Transverse colon (tissue), 4 donors: ENCODE results near the gene NEDD4L. TPM values are rescaled to one million over a fixed set of nuclear protein-coding genes. Genes with fewer than 3 reads are reported as not detected.

Experiments
- DNase-seq: peaks from one replicate; pipeline ENCODE4 v3.0.0-alpha.2; 2019
- H3K27ac ChIP-seq, 4 donors: fragments of 200-600 bp; sonication (generic); 2 replicates each; pipeline ENCODE4 v1.5.1; 2016 to 2018; ENCODE audit warnings: inconsistent platforms in 4 of 4
- H3K27me3 ChIP-seq: fragments of 200-600 bp; sonication (generic); 2 replicates; pipeline ENCODE4 v1.5.1; 2017; ENCODE audit warnings: inconsistent platforms
- H3K36me3 ChIP-seq, 4 donors: fragments of 200-600 bp; sonication (generic); 2 replicates each; pipeline ENCODE4 v1.5.1; 2017 to 2019; ENCODE audit warnings: inconsistent platforms in 4 of 4
- H3K4me1 ChIP-seq, 4 donors: fragments of 200-600 bp; sonication (generic); 2 replicates each; pipeline ENCODE4 v1.5.1; 2017 to 2020; ENCODE audit warnings: inconsistent platforms in 4 of 4
- H3K4me3 ChIP-seq, 4 donors: fragments of 200-600 bp; sonication (generic); 1 replicate in 1 of 4; 2 replicates in 3 of 4; pipeline versions ENCODE4 v1.5.1 to v1.6.1; 2017 to 2019; ENCODE audit warnings: inconsistent platforms in 4 of 4
- H3K9me3 ChIP-seq, 2 donors: fragments of 200-600 bp; sonication (generic); 2 replicates each; pipeline ENCODE4 v1.5.1; 2017 to 2019; ENCODE audit warnings: inconsistent platforms in 2 of 2
- EP300 ChIP-seq: sonication (generic); formaldehyde crosslinking; IDR thresholded peaks from one replicate; pipeline ENCODE4 v1.6.1; 2017; ENCODE audit warnings: antibody characterized with exemption, low read depth
- POLR2A ChIP-seq: fragments of 450-650 bp; IDR thresholded peaks from one replicate; pipeline ENCODE4 v1.6.1; 2016; ENCODE audit warnings: antibody characterized with exemption, mild to moderate bottlenecking, moderate library complexity
- POLR2AphosphoS5 ChIP-seq, 3 donors: sonication (generic); formaldehyde crosslinking; IDR thresholded peaks; one replicate each; pipeline ENCODE4 v1.6.1; 2016; ENCODE audit warnings: antibody characterized with exemption in 3 of 3
- WGBS, 2 donors: methylation state at CpG; one replicate each; pipeline ENCODE4 v1.1.5; 2018; ENCODE audit warnings: low coverage in 1 of 2; 5-methylcytosine and 5-hydroxymethylcytosine counted together
- in situ Hi-C, 4 donors: fragments of 200-750 bp; cut with MboI; loops; one replicate each; pipeline versions ENCODE4 v1.15.0 to v1.15.1; 2017; ENCODE audit warnings: low sequenced_read_pairs in 3 of 4, low pct_ligation_motif_present in 1 of 4, low pct_unique_long_range_greater_than_20kb in 1 of 4
- intact Hi-C: fragments of 100-400 bp; cut with DNase I; formaldehyde crosslinking; loops from one replicate; pipeline ENCODE4 v1.15.1; 2023; ENCODE audit warnings: low total_unique reads
- total RNA-seq, 4 donors: library from RNA; depleted of rRNA; stranded (reverse); fragments of >200 nt; gene quantifications; one replicate each; pipeline ENCODE4 v1.1.0, GENCODE V29; 2016
- TF ChIP-seq, protein P1 (sequence below), 5 experiments: fragments of 200-600 bp in 3 of 5; fragments of 450-650 bp in 2 of 5; sonication (generic) in 3 of 5; IDR thresholded peaks; 1 replicate in 2 of 5; 2 replicates in 3 of 5; pipeline ENCODE4 v1.5.1; 2016 to 2017; ENCODE audit warnings: antibody characterized with exemption in 5 of 5, inconsistent platforms in 3 of 5, mild to moderate bottlenecking in 2 of 5, moderate library complexity in 1 of 5

The NEDD4L gene
- total RNA-seq, 4 donors from 2014 or later = 217 to 773 (median 305) TPM

DNA sequence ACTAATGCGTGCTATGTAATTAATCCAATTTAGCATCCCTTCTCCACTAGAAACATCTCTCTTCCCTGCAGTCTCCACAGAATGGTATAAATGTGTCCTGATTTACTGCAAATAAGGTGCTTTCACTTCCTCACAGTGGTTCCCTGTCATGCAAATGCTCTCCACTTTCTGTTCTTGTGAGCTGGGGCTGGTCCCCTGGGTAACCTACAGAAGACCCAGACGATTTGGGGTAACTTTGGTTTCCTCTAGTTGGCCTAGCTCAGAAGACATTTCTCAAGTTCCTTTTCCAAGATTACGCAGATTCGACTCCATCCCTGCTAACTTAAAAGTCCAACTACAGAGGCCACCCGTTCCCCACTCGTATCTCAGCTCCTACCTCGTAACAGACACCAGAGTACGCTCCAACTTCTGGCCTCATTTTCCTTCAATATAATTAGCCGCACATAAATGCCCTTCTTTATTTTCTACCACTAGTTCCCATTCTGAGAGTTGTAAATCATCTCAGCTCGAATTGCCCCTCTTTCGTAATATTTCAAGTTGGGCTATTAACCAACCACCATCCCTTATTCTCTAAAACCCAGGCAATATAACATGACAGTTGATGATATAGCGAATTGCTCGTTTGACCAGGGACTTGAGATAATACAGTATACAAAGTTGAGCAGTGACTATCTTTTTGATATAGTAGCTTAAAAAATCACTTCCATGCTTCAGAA is 28.8 kb upstream of the NEDD4L start:
- peak; percentile 24 for DNase-seq
- TF ChIP-seq POLR2AphosphoS5 (IDR thresholded peaks at IDR 0.05) = no peak
- no peak for TF ChIP-seq EP300
- no peak for TF ChIP-seq POLR2A
- TF ChIP-seq, protein P1, sequence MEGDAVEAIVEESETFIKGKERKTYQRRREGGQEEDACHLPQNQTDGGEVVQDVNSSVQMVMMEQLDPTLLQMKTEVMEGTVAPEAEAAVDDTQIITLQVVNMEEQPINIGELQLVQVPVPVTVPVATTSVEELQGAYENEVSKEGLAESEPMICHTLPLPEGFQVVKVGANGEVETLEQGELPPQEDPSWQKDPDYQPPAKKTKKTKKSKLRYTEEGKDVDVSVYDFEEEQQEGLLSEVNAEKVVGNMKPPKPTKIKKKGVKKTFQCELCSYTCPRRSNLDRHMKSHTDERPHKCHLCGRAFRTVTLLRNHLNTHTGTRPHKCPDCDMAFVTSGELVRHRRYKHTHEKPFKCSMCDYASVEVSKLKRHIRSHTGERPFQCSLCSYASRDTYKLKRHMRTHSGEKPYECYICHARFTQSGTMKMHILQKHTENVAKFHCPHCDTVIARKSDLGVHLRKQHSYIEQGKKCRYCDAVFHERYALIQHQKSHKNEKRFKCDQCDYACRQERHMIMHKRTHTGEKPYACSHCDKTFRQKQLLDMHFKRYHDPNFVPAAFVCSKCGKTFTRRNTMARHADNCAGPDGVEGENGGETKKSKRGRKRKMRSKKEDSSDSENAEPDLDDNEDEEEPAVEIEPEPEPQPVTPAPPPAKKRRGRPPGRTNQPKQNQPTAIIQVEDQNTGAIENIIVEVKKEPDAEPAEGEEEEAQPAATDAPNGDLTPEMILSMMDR (IDR thresholded peaks at IDR 0.05) = no peak
- intact Hi-C loops = no loop called here
- peaks cover 0 to 3% of the 10 kb centered on the region in 2 donors for H3K9me3 ChIP-seq
- 75% methylated on average over 12 to 13 of the region's 13 CpGs for WGBS, 2 donors
- no peak overlapping the region for H3K4me3 ChIP-seq
- in situ Hi-C loops = no loop called here
- no peaks in the 10 kb centered on the region for H3K27me3 ChIP-seq
- H3K4me1 ChIP-seq = peaks cover 7 to 27% (median 20%) of the 10 kb centered on the region in 4 donors
- no peaks in the 10 kb centered on the region for H3K36me3 ChIP-seq
- no peak overlapping the region for H3K27ac ChIP-seq

DNA sequence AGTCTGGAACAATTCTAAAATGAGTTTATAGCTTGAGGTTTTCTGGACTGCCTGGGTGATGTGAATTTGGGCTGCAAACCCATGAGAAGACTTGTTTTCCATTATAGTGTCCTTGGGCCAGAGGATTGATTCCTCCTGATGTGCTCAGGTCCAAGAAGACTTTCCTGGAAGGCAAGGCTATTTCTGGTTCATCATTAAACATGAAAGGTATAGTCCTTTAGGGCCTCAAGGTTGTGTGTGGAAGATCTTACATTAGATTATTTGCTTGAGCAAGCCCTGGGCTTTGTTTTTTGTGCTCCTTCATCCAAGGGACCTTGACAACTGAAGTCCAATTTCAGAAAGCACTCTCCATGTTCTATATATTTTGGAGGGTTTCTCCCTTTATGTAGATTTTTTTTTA is 26.8 kb upstream of the NEDD4L start:
- no peaks in the 10 kb centered on the region for H3K27me3 ChIP-seq

DNA sequence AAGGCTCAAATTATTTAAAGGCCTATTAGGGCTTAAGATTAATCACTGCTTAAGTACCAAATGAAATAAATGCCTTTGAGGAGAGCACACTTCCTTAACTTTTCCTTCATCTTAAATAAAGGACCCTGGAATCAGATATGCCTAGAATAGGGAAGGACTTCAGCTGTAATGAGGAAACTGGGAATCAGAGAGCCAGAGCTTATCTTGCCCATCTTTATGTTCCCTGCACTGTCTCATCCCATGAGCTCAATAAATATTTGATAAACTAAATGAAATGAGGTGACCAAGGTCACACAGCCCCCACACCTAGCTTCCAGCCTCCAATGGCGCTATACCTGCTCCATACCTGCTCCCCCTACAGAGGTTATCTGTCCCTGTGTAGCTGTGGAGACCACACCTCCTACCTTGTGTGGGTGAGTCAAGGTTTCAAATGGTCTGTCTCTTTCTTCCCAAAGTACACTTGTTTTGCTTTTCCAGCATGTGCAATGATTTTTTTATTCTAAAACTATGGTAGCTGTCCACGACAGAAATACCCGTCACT is 23.4 kb upstream of the NEDD4L start:
- TF ChIP-seq POLR2AphosphoS5 (IDR thresholded peaks at IDR 0.05) (no peak), POLR2A (no peak), EP300 (no peak)
- TF ChIP-seq, protein P1 (IDR thresholded peaks at IDR 0.05) = no peak
- Histone ChIP-seq H3K4me3 (no peak overlapping the region), H3K9me3 (peaks cover 0 to 3% of the 10 kb centered on the region in 2 donors), H3K27ac (no peak overlapping the region), H3K36me3 (no peaks in the 10 kb centered on the region), H3K4me1 (peaks cover 6 to 33% (median 17%) of the 10 kb centered on the region in 4 donors), H3K27me3 (no peaks in the 10 kb centered on the region)
- in situ Hi-C loops (no loop called here), intact Hi-C loops (no loop called here)
- WGBS, 2 donors = 81 to 85% methylated on average over 3 of the region's 3 CpGs
- no peak for DNase-seq

More for the DNA sequence above, 26.8 kb upstream of the NEDD4L start:
- Histone ChIP-seq H3K27ac (no peak overlapping the region), H3K36me3 (no peaks in the 10 kb centered on the region), H3K9me3 (peaks cover 0 to 3% of the 10 kb centered on the region in 2 donors), H3K4me1 (peaks cover 7 to 31% (median 26%) of the 10 kb centered on the region in 4 donors), H3K4me3 (no peak overlapping the region)
- intact Hi-C loops = no loop called here
- in situ Hi-C loops = no loop called here
- TF ChIP-seq, protein P1 (IDR thresholded peaks at IDR 0.05) = no peak
- TF ChIP-seq POLR2AphosphoS5 (IDR thresholded peaks at IDR 0.05) = no peak
- no peak for TF ChIP-seq EP300
- no peak for DNase-seq

DNA sequence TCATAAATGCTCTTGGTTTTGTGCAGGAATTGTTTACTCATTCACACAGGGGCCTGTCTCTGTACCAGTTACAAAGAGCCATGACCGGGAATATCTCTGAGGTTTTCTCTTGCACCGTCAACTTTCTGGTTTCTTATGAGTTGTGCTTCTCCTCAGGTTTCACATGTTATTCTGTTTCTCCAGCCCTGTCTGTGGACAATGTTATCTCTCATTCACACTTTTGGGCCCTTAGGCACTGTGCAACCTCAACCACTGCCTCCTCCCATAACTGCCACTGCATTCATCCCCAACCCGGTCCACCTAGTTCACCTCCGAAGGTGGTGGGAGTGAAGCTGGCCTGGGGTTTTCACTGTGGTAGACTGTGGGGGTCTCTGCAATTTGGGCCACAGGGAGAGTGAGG is 22.5 kb upstream of the NEDD4L start:
- in situ Hi-C loops (no loop called here), intact Hi-C loops (no loop called here)
- DNase-seq = no peak
- Histone ChIP-seq H3K36me3 (no peaks in the 10 kb centered on the region), H3K27me3 (no peaks in the 10 kb centered on the region), H3K4me1 (peaks cover 6 to 42% (median 17%) of the 10 kb centered on the region in 4 donors), H3K9me3 (no peaks in the 10 kb centered on the region), H3K4me3 (no peak overlapping the region), H3K27ac (no peak overlapping the region)
- 97 to 100% methylated on average over 1 to 4 of the region's 4 CpGs for WGBS, 2 donors
- TF ChIP-seq POLR2AphosphoS5 (IDR thresholded peaks at IDR 0.05) = no peak
